Muscle of leg (tissue), 11 donors: ENCODE measurements around the gene CDY2B. TPM values are rescaled to one million over a fixed set of nuclear protein-coding genes. Genes with fewer than 3 reads are reported as not detected.
"Not testable (repeated sequence)": the region's sequence is repeated elsewhere in the genome, so short reads cannot be mapped to it uniquely, and the experiment has no call there.

Experiments
- DNase-seq: peaks from one replicate; pipeline ENCODE4 v3.0.0; 2013
- H3K27ac ChIP-seq: one replicate; pipeline ENCODE4 v1.5.1; 2013; ENCODE audit warnings: mild to moderate bottlenecking, low read length, control low read depth
- H3K27me3 ChIP-seq: one replicate; pipeline ENCODE4 v1.6.1; 2013; ENCODE audit warnings: low read length; ENCODE audit not compliant: control insufficient read depth, insufficient read depth
- H3K36me3 ChIP-seq: one replicate; pipeline ENCODE4 v1.6.1; 2013; ENCODE audit warnings: low read length; ENCODE audit not compliant: control insufficient read depth, insufficient read depth
- H3K4me1 ChIP-seq: one replicate; pipeline ENCODE4 v1.6.1; 2013; ENCODE audit warnings: low read length; ENCODE audit not compliant: control insufficient read depth, insufficient read depth
- H3K4me3 ChIP-seq: one replicate; pipeline ENCODE4 v1.5.1; 2013; ENCODE audit warnings: low read length, control low read depth
- H3K9me3 ChIP-seq: replicated peaks from 2 replicates; pipeline ENCODE4 v1.6.1; 2013; ENCODE audit warnings: low read depth, low read length; ENCODE audit not compliant: control insufficient read depth
- WGBS: methylation state at CpG from one replicate; pipeline ENCODE4 v1.1.5; 2013; ENCODE audit warnings: missing lambda C conversion rate; ENCODE audit not compliant: insufficient coverage; 5-methylcytosine and 5-hydroxymethylcytosine counted together
- polyA plus RNA-seq, 8 donors: library from polyadenylated mRNA; unstranded; fragments of 120-200 nt; gene quantifications; one replicate each; pipeline versions ENCODE4 v1.2.1 to v1.2.3, GENCODE V29; 2013; ENCODE audit warnings: inconsistent platforms in 1 of 8, low replicate concordance in 1 of 8; ENCODE audit not compliant: insufficient read length in 8 of 8, insufficient read depth in 1 of 8
- total RNA-seq: library from RNA; stranded (reverse); fragments of 120-200 nt; gene quantifications from one replicate; pipeline ENCODE4 v1.2.4, GENCODE V29; 2013

CDY2B gene
- total and polyA plus RNA-seq, 9 donors, result not detected

DNA sequence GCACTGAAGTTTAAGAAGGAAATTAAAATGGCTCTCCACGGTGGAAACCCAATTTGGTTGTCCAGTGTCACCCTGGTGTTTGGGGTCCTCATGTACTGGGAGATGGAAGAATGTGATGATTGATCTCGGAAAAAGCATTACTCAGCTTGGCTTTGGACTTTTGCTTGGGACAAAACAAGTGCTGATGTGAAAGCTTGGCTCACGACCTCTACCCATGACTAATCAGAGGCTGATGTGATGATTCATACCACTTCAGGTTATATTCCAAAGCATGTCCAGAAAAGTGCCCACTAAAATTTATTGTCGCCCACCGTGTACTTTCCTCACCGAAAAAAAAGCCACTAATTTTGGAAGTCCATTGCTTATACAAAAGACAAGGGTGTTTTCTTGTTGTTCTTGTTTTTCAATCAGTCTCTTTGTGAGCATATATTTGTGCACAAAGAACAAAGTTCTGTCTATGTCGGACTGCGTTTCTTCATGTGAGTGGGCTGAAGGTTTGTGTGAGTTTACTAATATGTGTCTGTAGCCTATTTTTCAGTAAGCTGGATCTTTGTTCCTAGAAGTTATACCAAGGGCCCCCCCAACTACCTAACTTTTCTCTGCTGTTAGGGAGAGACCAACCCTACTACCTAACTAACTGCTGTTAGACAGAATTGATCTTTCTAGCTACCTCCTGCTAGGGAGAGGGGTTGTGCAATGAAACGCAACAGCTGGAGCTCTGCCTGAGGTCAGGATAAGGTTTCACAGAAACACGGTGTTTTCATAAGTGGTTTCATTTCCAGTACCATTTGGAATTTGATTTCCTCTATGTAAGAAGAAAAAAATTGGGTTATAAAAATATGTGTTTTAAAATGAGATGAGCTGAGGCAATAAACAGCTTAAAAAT lies 22.8 kb downstream of the CDY2B start:
- no CpG with 5 or more reads among the region's 10 CpGs for WGBS
- not testable (repeated sequence) for H3K9me3 ChIP-seq, DNase-seq, H3K36me3 ChIP-seq, H3K27ac ChIP-seq, H3K27me3 ChIP-seq, H3K4me1 ChIP-seq, H3K4me3 ChIP-seq

- not testable (repeated sequence) for H3K4me1 ChIP-seq, H3K36me3 ChIP-seq, H3K27me3 ChIP-seq, H3K27ac ChIP-seq, H3K4me3 ChIP-seq, H3K9me3 ChIP-seq, DNase-seq
- WGBS, result no CpG with 5 or more reads among the region's 3 CpGs
Measured at GRCh38 chrY:17856508-17856907, 23.5 kb downstream of the CDY2B start.

- no CpG with 5 or more reads among the region's 4 CpGs for WGBS
- not testable (repeated sequence) for H3K27me3 ChIP-seq, H3K9me3 ChIP-seq, H3K4me1 ChIP-seq, DNase-seq, H3K27ac ChIP-seq, H3K36me3 ChIP-seq, H3K4me3 ChIP-seq
Measured at GRCh38 chrY:17849131-17849530, 30.9 kb downstream of the CDY2B start.

GRCh38 chrY:17832149-17832548 lies 47.9 kb downstream of the CDY2B start:
- not testable (repeated sequence) for H3K27me3 ChIP-seq, H3K4me1 ChIP-seq, H3K4me3 ChIP-seq, H3K9me3 ChIP-seq, DNase-seq, H3K27ac ChIP-seq, H3K36me3 ChIP-seq
- WGBS, result no CpG with 5 or more reads among the region's 12 CpGs

Other genes starting within 250 kb of the CDY2B start
- gene CDY2A, start 145.6 kb upstream of the CDY2B start, total RNA-seq, result not detected
- gene CDY2A, start 145.6 kb upstream of the CDY2B start, polyA plus RNA-seq, result not detected